ENCODE data around the gene DLG2.
"Not testable (repeated sequence)": the region's sequence is repeated elsewhere in the genome, so short reads cannot be mapped to it uniquely, and the experiment has no call there.

DLG2 gene

GRCh38 chr11:85232559-85232958 is 394.6 kb downstream of the DLG2 start:
- no peak for DNase-seq (ENCODE audit: low read depth in 3 of 3)

GRCh38 chr11:85231588-85231987 is 395.6 kb downstream of the DLG2 start:
- no peak for DNase-seq (ENCODE audit: low read depth in 3 of 3)

GRCh38 chr11:85229723-85230122 is 397.4 kb downstream of the DLG2 start:
- not testable (repeated sequence) for DNase-seq (ENCODE audit: low read depth in 3 of 3)

- DNase-seq (ENCODE audit: low read depth in 3 of 3) = no peak
These were observed 430.2 kb downstream of the DLG2 start for GRCh38 chr11:85196968-85197367.

GRCh38 chr11:85195934-85196333 is 431.2 kb downstream of the DLG2 start:
- DNase-seq (ENCODE audit: low read depth in 3 of 3) = no peak

GRCh38 chr11:85187992-85188391 is 439.2 kb downstream of the DLG2 start:
- DNase-seq (ENCODE audit: low read depth in 3 of 3) = no peak

- DNase-seq (ENCODE audit: low read depth in 3 of 3) = no peak
These were observed 442.4 kb downstream of the DLG2 start for GRCh38 chr11:85184721-85185120.

GRCh38 chr11:85182441-85183387 is 444.4 kb downstream of the DLG2 start:
- no peak for DNase-seq (ENCODE audit: low read depth in 3 of 3)

- no peak for DNase-seq (ENCODE audit: low read depth in 3 of 3)
These were observed 446.6 kb downstream of the DLG2 start for GRCh38 chr11:85180528-85180927.

GRCh38 chr11:85171648-85172257 is 455.4 kb downstream of the DLG2 start:
- no peak for DNase-seq (ENCODE audit: low read depth in 3 of 3)

GRCh38 chr11:85170184-85170583 is 457.0 kb downstream of the DLG2 start:
- no peak for DNase-seq (ENCODE audit: low read depth in 3 of 3)

GRCh38 chr11:85167471-85167870 is 459.7 kb downstream of the DLG2 start:
- DNase-seq (ENCODE audit: low read depth in 3 of 3) = no peak

- no peak for DNase-seq (ENCODE audit: low read depth in 3 of 3)
These were observed 460.1 kb downstream of the DLG2 start for GRCh38 chr11:85167038-85167437.

- no peak for DNase-seq (ENCODE audit: low read depth in 3 of 3)
These were observed 461.3 kb downstream of the DLG2 start for GRCh38 chr11:85165819-85166218.

GRCh38 chr11:85164743-85165142 is 462.4 kb downstream of the DLG2 start:
- no peak for DNase-seq (ENCODE audit: low read depth in 3 of 3)

- DNase-seq (ENCODE audit: low read depth in 3 of 3) = no peak
These were observed 472.9 kb downstream of the DLG2 start for GRCh38 chr11:85154294-85154693.

- no peak for DNase-seq (ENCODE audit: low read depth in 3 of 3)
These were observed 489.5 kb downstream of the DLG2 start for GRCh38 chr11:85137597-85137996.

- DNase-seq (ENCODE audit: low read depth in 3 of 3) = no peak
These were observed 493.5 kb downstream of the DLG2 start for GRCh38 chr11:85133636-85134035.

- DNase-seq (ENCODE audit: low read depth in 3 of 3) = no peak
These were observed 494.1 kb downstream of the DLG2 start for GRCh38 chr11:85132851-85133585.

- no peak for DNase-seq (ENCODE audit: low read depth in 3 of 3)
These were observed 499.8 kb downstream of the DLG2 start for GRCh38 chr11:85127349-85127748.

- no peak for DNase-seq (ENCODE audit: low read depth in 3 of 3)
These were observed 503.4 kb downstream of the DLG2 start for GRCh38 chr11:85123752-85124231.

- DNase-seq (ENCODE audit: low read depth in 3 of 3) = no peak
These were observed 509.0 kb downstream of the DLG2 start for GRCh38 chr11:85118151-85118550.

All from stimulated activated CD4-positive, alpha-beta T cell treated with anti-CD3 and anti-CD28 coated beads, TNF-alpha, amount 100 ng/mL, for 24 hours (primary cell).